ENCODE measurements around the gene SLC4A5.

Gene SLC4A5

DNA sequence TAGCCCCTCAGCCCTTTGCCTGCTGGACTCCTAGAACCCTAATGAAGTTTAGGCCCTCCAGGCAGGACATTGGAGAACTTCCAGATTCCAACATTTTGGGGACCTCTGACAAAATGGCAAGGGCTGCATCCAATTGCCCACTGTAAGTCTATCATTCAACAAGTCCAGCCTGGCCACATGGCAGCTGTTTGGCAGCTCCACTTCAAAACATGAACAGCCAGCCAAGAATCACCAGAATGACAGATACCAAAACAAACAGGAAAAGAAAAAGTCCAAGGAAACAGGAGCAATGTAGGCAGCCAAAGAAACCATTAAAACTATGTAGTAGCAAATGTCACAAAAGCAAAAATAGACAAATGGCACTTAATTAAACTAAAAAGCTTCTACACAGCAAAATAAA, 25.5 kb downstream of the SLC4A5 start:
- no peak for DNase-seq (ENCODE audit: low read depth in 2 of 3, low spot score in 1 of 3)

DNA sequence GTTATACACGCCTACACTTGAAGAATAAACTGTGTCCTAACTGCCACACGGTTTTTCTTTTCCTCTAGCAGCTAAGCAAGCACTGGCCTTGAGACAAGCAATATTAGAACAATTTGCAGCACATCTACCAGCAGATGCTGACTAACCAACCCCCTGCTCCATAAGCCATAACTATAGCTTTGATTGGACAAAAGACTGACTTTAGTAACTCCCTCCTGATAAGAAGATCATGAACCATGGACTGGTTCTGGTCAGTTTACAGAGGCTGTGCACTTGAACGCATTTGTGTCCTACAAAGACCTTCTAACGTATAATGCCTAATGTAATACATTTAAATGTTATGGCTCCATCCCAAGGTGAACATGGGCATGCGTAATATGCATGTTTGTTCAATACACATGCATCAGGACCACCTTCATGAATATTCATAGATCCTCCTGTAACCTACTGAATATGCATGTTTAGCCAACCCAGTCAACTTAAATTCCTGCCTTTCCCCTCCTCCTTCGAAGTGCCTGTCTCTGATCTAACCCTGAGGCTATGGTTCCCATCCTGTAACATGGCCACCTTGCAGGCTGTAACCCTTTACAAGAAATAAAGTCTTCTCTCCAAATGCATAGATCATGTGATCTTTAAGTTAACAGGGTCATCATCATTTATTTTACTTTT, 26.5 kb downstream of the SLC4A5 start:
- DNase-seq (ENCODE audit: low read depth in 2 of 3, low spot score in 1 of 3), result no peak

- DNase-seq (ENCODE audit: low read depth in 2 of 3, low spot score in 1 of 3), result no peak
Measured at GRCh38 chr2:74314107-74314506, 29.1 kb downstream of the SLC4A5 start.

DNA sequence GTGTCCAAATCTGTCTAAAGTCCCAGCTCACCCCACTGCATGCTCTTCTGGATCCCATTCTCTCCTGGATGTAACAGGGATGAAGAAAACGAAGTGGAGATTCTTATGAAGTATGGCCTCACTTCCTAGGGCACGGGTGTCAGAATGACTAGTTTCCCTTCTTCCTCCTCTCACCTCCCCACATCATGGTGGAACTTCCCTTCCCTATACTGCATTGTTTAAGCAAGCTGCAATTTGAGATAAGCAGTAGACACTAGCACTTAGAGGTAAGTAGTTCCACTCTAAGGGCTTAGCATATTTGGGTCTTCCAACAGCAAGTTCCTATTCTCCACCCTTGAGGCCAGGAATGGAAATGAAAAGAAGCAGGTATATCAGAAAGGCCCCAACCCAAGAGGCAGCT, 29.7 kb downstream of the SLC4A5 start:
- DNase-seq (ENCODE audit: low read depth in 2 of 3, low spot score in 1 of 3), result no peak

- DNase-seq (ENCODE audit: low read depth in 2 of 3, low spot score in 1 of 3), result no peak
Measured at GRCh38 chr2:74312913-74313312, 30.3 kb downstream of the SLC4A5 start.

GRCh38 chr2:74307720-74308119, 35.5 kb downstream of the SLC4A5 start:
- no peak for DNase-seq (ENCODE audit: low read depth in 2 of 3, low spot score in 1 of 3)

DNA sequence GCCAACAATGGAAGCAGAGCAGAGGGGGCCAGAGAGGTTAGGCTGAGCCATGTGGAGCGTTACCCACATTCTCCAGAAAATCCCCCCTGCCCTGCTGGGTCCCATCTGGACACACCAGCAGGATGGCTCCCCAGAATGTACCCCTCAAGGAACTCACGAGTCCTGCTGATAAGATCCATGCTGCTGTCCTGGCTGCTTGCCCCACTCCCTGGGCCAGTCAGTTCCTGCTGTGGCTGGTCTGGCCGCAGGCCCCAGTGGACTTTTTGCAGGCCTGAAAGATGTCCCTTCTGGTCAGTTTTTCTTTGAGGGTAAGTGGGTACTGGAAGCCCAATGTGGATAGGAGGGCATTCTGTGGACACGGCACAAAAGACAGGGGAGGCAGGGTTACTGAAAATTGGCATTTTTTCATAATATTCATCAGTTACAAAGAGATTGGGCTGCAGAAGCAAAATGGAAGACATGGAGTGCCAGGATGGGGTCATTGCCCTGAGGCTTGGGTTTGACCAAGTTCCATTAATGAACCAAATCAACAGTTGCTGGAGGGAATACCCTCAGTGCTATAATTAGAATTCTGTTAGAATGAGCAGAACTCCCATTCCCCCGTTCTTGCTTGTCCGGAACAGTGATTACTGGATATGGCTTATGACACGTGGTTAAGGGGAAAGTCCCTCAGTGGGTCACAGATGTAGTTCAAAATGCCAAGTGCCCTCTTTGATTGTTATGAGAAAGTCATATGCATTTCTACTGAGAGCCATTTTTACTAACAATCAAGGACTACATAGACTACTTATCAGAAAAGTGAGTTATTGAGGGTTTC, 38.7 kb downstream of the SLC4A5 start:
- no peak for DNase-seq (ENCODE audit: low read depth in 2 of 3, low spot score in 1 of 3)

- no peak for DNase-seq (ENCODE audit: low read depth in 2 of 3, low spot score in 1 of 3)
Measured at GRCh38 chr2:74302865-74303264, 40.4 kb downstream of the SLC4A5 start.

GRCh38 chr2:74301262-74301661, 42.0 kb downstream of the SLC4A5 start:
- no peak for DNase-seq (ENCODE audit: low read depth in 2 of 3, low spot score in 1 of 3)

DNA sequence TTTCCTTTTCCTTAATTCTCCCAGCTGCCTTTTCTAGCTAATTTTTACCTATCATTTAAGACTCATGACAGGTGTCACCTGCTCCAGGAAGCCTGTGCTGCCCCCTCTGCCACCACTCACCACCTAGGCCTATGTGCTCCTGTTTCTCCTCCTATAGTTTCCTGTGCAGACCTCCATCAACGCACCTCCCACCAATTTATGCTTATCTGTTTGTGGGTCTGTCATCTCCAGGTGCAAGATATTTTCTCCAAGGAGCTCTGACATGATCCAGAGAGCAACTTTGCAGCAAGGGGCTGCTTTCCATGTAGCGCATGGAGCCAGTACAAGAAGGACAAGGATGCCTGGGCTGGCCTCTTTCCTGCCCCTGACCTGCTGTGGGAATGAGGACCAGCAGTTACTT, 42.7 kb downstream of the SLC4A5 start:
- DNase-seq (ENCODE audit: low read depth in 2 of 3, low spot score in 1 of 3), result no peak

DNA sequence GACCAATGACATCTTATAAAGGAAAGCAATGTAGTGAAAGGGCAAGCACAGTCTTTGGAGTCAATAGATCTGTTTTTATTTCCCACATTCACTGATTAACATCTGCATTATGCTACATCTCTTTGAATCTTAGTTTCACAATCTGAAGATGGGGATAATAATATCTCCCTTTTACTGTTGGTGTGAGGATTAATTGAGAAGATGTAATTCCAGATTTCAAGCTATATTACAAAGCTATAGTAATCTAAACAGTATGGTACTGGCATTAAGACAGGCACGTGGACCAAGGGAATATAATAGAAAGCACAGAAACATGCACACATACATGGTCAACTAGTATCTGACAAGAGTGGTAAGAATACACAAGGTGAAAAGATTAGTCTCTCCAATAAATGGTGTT, 45.3 kb downstream of the SLC4A5 start:
- no peak for DNase-seq (ENCODE audit: low read depth in 2 of 3, low spot score in 1 of 3)

DNA sequence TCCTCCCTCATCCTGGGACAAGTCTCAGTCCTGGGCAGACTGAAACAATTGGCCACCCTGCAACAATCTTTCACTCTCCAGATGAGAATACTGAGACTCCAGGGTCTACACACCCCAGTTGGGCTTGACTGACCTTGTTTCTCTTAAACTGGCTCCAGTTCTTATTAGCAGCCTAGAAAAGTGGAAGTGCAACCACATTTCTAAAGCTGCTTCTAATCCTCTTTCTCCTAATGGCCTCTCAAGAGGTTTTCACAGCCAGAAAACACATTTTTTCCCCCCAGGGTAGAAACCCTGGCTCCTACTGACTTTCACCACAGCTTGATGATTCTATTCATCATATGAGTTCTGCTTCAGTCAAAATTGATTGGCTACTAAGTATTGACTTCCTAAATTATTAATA, 45.8 kb downstream of the SLC4A5 start:
- DNase-seq (ENCODE audit: low read depth in 2 of 3, low spot score in 1 of 3), result no peak

DNA sequence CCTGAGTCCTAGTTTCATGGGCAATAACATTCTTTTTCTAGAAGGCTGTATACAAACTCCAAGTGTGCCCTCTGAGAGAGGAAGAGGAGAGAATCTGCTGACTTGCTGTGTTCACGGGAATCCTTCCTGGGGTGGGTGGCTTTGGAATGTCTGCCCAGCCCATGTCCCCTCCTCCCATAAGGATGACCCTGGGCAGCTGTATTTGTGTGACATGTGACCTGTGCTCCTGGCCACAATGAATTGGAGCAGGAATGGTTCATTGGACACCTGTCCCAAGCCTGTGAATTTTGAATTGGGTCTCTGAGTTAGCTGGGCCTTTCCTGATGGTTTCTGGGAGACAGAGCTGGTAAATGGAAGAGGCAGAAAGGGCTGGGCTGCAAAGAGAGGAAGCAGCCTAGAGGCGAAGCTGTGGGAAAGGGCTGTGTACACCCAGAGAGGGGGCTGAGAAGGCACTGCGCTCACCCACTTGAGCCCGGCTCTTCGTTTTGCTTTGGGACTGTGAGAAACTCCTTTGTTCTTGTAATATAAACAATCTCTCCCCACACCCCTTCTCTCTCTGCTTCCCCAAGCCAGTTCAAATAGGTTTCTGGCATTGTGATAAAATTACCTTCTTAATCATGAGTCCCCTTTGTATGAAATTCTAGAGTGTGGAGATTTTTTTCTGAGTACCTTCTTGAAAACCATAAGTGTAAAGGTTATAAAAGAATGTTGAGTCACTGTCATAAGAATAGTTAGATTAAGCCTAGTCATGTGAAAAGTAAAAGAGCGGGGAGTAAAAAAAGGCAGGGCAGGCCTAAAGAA, 49.8 kb downstream of the SLC4A5 start:
- no peak for DNase-seq (ENCODE audit: low read depth in 2 of 3, low spot score in 1 of 3)

- no peak for DNase-seq (ENCODE audit: low read depth in 2 of 3, low spot score in 1 of 3)
Measured at GRCh38 chr2:74292751-74293150, 50.5 kb downstream of the SLC4A5 start.

GRCh38 chr2:74291886-74292621, 51.2 kb downstream of the SLC4A5 start:
- DNase-seq (ENCODE audit: low read depth in 2 of 3, low spot score in 1 of 3), result no peak

- no peak for DNase-seq (ENCODE audit: low read depth in 2 of 3, low spot score in 1 of 3)
Measured at GRCh38 chr2:74291218-74291544, 52.0 kb downstream of the SLC4A5 start.

DNA sequence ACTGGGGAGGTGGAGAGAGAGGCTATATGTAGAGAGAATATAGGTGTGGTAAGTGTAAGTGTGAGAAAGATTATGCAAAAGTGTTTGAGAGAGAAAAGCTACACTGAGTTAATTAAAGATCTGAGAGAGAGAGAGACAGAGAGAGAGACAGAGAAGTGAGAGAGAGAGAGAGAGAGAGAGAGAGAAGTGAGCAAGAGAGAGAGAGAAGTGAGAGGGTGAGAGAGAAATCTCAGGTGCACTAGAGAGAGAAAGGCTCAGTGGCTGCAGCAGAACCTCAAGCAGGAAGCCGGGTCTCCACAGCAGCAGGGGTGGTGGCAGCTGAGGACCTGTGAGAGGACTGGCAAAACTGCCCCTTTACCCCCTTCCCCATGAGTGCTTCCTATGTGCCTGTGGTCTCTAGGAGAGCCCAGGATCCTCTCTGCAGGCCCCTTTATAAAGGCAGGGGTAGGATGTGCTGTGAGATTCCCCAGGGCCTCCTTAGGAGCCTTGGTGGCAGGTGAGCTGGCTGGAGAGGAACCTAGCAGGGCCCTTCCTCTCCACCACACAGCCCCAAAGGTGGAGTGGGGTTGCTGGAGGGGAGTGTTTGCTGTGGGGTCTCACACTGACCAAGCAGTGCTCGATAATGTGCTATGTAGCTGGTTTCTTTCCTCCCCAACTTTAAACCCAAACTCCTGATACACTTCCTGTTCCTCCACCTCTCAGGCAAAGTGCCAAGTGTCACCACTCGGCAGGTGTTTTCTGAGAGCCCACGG, 52.6 kb downstream of the SLC4A5 start:
- peak in 1 of 3 donors; percentile 5 for DNase-seq (ENCODE audit: low read depth in 2 of 3, low spot score in 1 of 3)

DNA sequence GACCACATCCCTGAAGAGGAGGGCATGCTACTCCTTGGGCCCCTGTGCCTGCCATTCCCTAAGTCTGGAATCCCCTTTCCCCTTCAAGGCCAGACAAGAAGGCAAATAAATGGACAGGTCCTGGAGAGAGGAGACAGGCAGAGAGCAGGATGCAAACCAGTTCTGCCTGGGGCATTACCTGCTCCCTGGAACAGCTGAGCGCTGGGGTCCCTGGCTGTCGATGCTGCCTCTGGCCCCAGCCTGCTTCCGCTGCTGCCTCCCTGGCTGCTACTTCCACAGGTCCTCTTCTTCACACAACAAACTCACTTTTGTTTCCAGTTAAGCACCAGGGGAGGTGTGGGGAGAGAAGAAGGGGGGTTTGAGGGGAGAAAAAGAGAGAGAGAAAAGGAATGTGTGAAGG, 53.1 kb downstream of the SLC4A5 start:
- DNase-seq (ENCODE audit: low read depth in 2 of 3, low spot score in 1 of 3), result no peak

- peak in 1 of 3 donors; percentile 1 for DNase-seq (ENCODE audit: low read depth in 2 of 3, low spot score in 1 of 3)
Measured at GRCh38 chr2:74286725-74287124, 56.5 kb downstream of the SLC4A5 start.

DNA sequence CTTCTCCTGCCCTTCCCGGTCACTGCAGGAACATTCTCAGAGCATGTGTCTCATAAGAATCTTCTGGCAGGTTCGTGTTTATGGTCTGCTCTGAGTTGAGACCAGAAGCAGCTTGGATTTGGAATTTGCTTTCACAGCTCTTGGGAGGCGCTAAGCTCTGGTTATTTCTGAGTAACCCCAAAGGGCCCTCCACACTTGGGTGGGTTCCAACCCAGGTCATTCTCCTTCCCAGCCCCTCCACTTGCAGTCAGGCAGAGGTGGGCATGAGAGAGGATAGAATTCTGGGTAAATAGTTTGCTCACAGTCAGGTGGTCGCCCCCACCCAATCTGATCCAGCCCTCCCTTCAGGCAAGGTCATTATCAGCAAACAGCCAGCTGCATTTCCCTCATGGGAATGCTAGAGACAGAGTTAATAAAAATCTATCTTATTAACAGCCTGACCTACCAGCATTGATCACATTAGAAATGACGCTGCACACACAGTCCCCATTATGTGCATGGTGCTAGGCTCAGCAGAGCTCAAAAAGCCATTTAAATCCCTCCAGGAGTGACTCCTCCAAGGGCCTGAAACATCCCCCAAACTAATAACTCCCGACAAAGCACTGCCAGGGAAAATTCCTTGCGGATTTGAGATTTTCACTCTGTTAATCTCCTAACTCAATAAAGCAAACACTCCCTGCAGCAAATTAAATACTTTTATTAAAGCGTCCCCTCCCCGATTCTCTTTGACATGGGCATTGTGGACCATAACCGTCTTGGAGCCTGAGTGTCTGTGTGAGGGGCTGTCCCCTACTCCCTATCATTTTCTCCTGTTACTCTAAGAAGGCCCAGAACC, 61.9 kb downstream of the SLC4A5 start:
- no peak for DNase-seq (ENCODE audit: low read depth in 2 of 3, low spot score in 1 of 3)
